GM12891 (cell line): ENCODE data around the gene TTC39C.

Experiments
- DNase-seq: peaks from one replicate; pipeline ENCODE4 v3.0.0; 2011; ENCODE audit warnings: low spot score; ENCODE audit not compliant: insufficient read length
- FAIRE-seq: peaks from 2 replicates; lab custom pipeline; 2011; peaks lifted over from hg19 to GRCh38; lab: Jason Lieb, UNC
- PAX5 ChIP-seq: IDR thresholded peaks from 2 replicates; pipeline ENCODE4 v1.6.1; 2011; ENCODE audit warnings: low read length, moderate library complexity, mild to moderate bottlenecking; ENCODE audit not compliant: insufficient read depth, severe bottlenecking
- POLR2A ChIP-seq: IDR thresholded peaks from 2 replicates; pipeline ENCODE4 v1.6.1; 2011; ENCODE audit warnings: low read depth, low read length, control low read depth
- POLR2AphosphoS5 ChIP-seq: IDR thresholded peaks from 2 replicates; pipeline ENCODE4 v1.6.1; 2011; ENCODE audit warnings: low read depth, low read length, control low read depth
- POU2F2 ChIP-seq: IDR thresholded peaks from 2 replicates; pipeline ENCODE4 v1.6.1; 2011; ENCODE audit warnings: low read depth, mild to moderate bottlenecking, control low read depth, low read length, moderate library complexity
- SPI1 ChIP-seq: IDR thresholded peaks from 2 replicates; pipeline ENCODE4 v1.6.1; 2011; ENCODE audit warnings: low read depth, low read length, control low read depth
- TAF1 ChIP-seq: IDR thresholded peaks from 2 replicates; pipeline ENCODE4 v1.6.1; 2011; ENCODE audit warnings: low read depth, low read length, control low read depth

TTC39C gene

DNA sequence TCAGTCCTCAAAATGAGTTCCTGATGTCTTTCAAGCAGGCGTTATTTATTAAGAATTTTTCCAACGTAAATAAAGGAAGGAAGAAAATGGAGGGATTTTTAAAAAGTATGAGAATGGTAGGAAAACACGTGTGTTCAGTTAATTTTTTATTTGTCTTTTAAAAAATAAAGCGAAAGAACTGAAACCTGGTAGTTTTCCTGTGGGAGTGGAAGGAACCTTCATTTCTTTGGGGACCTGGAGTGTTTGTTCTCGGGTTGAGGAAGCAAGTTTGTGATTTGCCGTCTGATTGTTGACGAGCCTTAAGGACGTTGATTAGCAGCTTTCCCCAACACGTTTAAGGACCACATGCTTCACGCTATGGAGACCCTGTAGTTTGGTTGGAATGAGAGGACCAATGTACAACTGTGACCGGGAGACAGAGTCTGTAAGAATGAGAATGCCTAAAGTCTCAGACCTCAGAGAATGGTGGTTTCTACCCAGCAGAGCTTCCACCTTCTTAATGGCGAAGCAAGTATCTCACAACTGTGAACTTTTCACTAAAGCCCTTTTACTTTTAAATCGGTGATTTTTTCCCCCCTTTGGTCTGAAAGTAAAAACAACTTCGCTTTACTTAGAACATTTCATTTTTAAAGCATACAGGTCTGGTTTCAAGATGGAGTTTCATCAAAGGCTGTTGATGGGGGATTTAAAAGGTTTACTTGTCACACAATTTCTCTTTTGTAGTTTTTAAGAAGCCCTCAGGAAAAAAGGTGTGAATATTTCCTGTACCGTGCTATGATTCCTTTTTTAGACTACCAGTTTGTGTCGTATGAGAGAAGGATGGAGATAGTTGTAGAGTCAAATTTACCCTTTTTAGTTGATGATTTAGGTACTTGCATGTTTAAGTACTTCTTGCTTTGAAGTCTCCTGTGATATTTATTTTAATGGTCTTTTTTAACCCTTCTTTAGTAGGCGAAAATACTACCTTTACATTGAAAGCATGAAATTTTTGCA lies 1.4 kb downstream of the TTC39C start:
- DNase-seq (no peak), FAIRE-seq (peak; percentile 71)
- TF ChIP-seq POU2F2 = no peak
- TF ChIP-seq POLR2AphosphoS5 = peak; percentile 41; the same call in 1 of the 2 replicates

DNA sequence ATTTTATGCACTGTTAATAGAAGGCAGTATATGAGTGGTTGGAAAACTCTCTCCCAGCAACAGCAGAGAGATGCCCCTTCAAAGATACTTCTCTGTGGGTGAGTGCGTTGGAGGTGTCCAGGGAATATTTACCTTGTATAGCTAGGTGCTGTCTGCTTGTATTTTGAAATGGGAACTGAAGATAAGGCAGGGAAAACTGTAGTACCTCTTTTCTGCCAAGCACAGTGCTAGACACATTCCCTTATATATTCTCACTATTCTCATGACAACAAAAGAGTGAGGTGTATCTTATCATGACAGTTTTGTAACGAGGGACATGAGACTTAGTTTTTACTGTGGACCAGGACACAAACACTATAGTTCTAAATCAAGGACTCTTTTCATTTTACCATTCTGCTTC lies 2.1 kb downstream of the TTC39C start:
- FAIRE-seq (peak; percentile 87), DNase-seq (no peak)
- no peak for TF ChIP-seq TAF1
- TF ChIP-seq SPI1 = 0 out of 2 replicates have a peak, but pooled peaks have one; percentile 22

DNA sequence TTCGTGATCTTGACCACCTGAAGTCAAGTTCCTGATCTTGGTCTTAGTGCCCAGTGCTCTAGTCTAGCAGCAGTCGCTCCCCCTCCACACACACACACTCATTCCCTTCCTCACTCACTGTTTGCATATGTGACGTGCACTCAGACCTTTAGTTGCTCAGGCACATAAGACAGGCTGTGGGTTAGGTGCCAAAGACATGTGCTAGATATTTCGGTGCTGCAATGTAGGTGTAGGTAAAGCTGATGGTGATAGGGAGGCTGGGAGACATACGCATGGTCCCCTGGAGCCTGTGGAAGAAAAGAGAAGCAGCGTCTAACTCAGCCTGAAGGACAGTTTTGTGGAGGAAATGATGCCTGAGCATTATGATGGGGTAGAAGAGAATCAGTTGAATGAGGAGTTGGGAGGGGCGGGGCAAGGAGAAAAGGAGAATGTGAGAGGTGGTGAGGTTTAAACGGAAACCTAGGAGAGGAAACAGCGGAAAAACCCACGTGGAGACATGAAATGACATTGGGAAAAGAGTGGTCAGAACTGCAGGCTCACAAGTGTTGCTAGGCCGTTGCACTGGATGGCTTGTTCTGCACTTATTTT lies 3.8 kb downstream of the TTC39C start:
- TF ChIP-seq POLR2AphosphoS5 (no peak; the same call in 1 of the 2 replicates), SPI1 (no peak), POU2F2 (no peak), PAX5 (no peak), POLR2A (peak; percentile 30; the same call in 1 of the 2 replicates), TAF1 (no peak)
- DNase-seq (no peak), FAIRE-seq (peak; percentile 79)

DNA sequence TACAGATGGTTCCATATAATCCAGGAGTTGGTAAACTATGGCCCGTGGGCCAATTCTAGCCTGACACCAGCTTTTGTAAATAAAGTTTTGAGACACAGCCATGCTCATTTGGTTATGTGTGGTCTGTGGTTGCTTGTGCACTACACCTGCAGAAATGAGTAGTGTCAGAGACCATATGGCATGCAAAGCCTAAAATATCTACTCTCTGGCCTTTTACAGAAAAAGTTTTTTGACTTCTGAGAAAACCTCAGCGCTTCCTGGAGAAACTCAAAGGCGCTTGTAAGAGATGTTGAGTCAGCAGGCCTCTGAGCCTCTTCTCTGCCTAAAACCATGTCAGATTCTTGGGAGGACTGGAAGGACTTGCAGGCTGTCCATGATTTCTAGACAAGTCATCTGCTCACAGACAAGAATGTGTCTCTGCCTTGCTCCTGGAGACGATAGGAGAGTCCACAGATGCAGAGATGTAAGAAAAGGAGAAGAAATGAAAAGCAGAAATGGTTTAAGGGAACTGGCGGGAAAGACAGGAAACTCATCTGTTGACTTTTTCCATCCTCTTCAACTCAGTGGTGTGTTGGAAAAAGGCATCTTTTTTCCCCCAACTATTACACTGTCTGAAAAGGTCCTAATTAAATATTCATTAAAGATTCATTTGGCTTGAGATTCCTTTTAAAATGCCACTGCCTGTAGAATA lies 5.2 kb downstream of the TTC39C start:
- TF ChIP-seq POLR2AphosphoS5 (no peak; the same call in 1 of the 2 replicates), PAX5 (peak; percentile 84), TAF1 (no peak), SPI1 (peak; percentile 46; the same call in 1 of the 2 replicates), POU2F2 (peak; percentile 98), POLR2A (no peak; the same call in 1 of the 2 replicates)
- DNase-seq = no peak
- FAIRE-seq = peak; percentile 97

DNA sequence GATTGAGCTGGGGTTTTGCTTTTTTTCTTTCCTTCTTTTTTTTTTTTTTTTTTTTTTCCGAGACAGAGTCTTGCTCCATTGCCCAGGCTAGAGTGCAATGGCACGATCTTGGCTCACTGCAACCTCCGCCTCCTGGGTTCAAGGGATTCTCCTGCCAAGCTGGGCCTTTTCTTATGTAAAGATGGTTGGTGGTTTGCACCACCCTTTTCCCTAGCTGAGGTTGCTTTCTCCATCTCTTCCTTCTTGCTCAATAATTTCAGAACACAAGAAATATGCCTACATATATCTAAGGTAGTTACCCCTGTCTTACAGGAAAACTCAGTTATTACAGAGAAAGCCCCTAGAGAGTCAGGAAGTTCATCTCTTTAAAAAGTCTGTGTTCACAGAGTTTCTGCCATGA lies 7.0 kb downstream of the TTC39C start:
- FAIRE-seq (no peak), DNase-seq (no peak)
- TF ChIP-seq POLR2A (no peak), POLR2AphosphoS5 (no peak), SPI1 (no peak), TAF1 (no peak), PAX5 (no peak), POU2F2 (no peak)

DNA sequence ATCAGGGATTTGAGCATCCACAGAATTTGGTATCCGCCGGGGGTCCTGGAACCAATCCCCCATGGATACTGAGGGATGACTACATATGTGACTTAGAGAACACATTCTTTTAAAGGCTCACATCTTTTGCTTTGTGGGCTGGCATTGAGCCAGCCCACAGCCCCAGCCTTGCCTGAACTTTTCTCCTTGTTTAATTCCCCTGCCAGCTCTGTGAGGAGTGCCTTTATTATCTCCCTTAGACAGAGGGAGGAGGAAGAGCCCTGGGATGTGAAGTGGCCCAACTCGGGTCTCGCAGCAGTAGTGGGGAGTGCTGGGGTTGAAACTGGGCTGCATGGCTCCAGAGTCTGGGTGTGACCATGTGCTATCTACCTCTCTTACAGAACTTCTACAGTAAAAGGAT lies 7.6 kb downstream of the TTC39C start:
- no peak for DNase-seq
- FAIRE-seq = no peak
- no peak for TF ChIP-seq POLR2A
- no peak for TF ChIP-seq POLR2AphosphoS5
- TF ChIP-seq POU2F2 = no peak
- no peak for TF ChIP-seq PAX5
- TF ChIP-seq TAF1 = no peak

DNA sequence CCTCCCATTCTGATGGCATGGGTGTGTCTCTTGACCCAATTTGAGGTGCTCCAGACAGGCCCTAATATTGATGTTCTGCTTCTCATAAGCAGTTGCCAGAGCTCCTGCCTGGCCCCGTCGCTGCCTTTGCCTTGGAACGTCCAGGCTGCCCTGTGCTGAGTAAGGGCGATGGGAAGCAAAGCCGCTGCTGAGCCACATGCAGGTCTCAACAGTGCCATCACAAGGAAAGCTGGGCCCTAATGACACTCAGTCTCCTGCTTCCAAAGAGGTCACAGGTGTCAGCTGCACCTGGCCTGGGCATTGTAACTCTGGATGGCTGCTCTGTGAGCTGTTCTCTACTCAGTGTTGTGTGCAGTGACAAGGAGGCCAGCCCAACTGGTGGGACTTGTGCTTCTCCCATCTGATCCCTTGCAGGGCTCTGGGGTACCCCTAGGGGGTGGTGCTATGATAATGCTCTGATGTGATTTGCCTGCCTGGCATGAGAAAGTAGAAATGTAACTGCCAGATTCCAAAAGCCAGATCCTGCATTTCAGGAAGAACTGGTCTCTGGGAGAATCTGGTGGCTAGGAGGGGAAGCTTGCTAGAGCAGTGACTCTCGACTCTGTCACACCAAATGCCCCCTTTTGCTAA lies 8.7 kb downstream of the TTC39C start:
- TF ChIP-seq PAX5 = no peak
- TF ChIP-seq TAF1 = no peak
- TF ChIP-seq POU2F2 = no peak
- no peak for TF ChIP-seq SPI1
- FAIRE-seq (no peak), DNase-seq (no peak)

DNA sequence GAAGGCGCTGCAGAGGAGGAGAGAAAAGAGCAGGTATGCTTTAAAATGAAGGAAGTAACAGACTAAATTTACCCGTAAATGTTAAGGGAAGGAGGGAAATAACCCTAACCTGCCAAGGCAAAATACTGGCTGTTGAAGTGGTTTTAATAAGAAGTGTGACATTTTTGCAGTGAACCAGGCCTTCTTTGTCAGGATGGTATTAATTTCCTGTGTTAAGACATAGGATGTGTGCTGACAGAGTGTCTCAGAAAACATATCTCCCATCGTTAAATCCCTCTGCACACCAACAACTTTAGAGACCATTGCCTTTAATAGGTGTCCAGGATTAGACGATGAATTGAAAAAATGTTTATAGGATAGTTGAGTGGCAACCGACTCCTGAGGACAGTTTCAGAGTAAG lies 9.9 kb downstream of the TTC39C start:
- no peak for TF ChIP-seq PAX5
- TF ChIP-seq POLR2AphosphoS5 = no peak
- no peak for TF ChIP-seq TAF1
- no peak for TF ChIP-seq POU2F2
- no peak for TF ChIP-seq SPI1
- no peak for TF ChIP-seq POLR2A
- no peak for FAIRE-seq

DNA sequence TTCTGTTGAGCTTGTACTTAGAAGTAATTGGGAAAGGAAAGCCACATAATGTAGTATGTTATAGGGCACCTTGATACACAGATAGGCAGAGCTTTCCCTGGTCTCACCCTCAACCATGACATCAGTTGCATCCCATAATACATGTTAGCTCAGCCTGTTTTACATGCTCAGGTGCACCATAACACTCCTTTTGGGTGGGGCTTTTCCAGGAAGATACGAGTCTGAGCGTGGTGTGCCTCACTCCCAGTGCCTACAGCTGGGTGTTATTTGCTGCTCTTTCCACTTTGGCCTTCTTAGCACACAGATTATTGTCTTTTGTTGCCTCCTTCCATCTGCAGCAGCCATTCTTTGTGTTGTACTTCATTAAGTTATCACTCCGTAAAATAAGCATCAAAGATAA lies 11.9 kb downstream of the TTC39C start:
- DNase-seq (no peak), FAIRE-seq (peak; percentile 63)
- TF ChIP-seq PAX5 (no peak), POLR2AphosphoS5 (no peak), POU2F2 (no peak), TAF1 (no peak), POLR2A (no peak), SPI1 (no peak)

More for the DNA sequence above, 9.9 kb downstream of the TTC39C start:
- DNase-seq = no peak
